Cerebellar cortex (tissue), 1 donor: ENCODE measurements around the gene PIGT.
A peak's percentile ranks its signal among the peaks of the same experiment; 100 is the strongest.
"Not testable (repeated sequence)": the region's sequence is repeated elsewhere in the genome, so short reads cannot be mapped to it uniquely, and the experiment has no call there.

ENCODE experiments used
- DNase-seq: peaks from one replicate; pipeline ENCODE4 v3.0.0-alpha.2; 2015; ENCODE audit warnings: low spot score

Gene PIGT

GRCh38 chr20:45462711-45463509 lies 47.0 kb downstream of the PIGT start:
- DNase-seq: no peak

- DNase-seq: no peak
Measured at GRCh38 chr20:45463709-45464108, 47.8 kb downstream of the PIGT start.

- DNase-seq: no peak
Measured at GRCh38 chr20:45465491-45466266, 49.7 kb downstream of the PIGT start.

GRCh38 chr20:45467172-45467571 lies 51.2 kb downstream of the PIGT start:
- no peak for DNase-seq

- DNase-seq: no peak
Measured at GRCh38 chr20:45467861-45468260, 51.9 kb downstream of the PIGT start.

GRCh38 chr20:45469336-45470261 lies 53.7 kb downstream of the PIGT start, which contains the start of gene WFDC2:
Gene WFDC2 (plus strand): TSS chr20:45469753. CDS start chr20:45469782, 29 bp downstream.
- no peak for DNase-seq

- peak; percentile 12 for DNase-seq
Measured at GRCh38 chr20:45470262-45470931, 54.5 kb downstream of the PIGT start.

- peak; percentile 12 for DNase-seq
Measured at GRCh38 chr20:45470937-45471336, 55.0 kb downstream of the PIGT start.

- not testable (repeated sequence) for DNase-seq
Measured at GRCh38 chr20:45472286-45472685, 56.3 kb downstream of the PIGT start.
